Measurements from ENCODE around the gene HELZ. TPM values are rescaled to one million over a fixed set of nuclear protein-coding genes. Genes with fewer than 3 reads are reported as not detected.

The HELZ gene
- total and polyA plus RNA-seq, 2 of the 8 experiments (the other 6 are each of a cell fraction or from before 2014, with no cell fraction given), result 10.0 to 48.7 TPM

DNA sequence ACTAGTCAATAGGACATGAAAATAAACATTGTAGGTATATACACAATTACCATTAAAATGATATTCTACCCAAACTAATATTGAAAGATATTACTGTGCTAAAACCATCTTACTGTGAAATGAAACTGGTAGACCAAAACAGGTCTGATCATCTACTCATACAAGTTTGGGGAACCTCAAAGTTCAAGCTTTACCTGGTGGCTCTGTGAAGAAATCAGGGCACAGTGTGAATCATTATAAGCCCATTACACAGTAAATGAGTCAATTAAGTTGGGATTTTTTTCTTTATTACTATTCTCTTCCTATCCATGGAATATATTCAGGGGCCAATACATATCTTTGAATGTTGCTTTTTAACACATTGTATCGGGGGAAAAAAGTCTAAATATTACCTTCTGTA is 57.1 kb downstream of the HELZ start:
- no peak overlapping the region for H3K9ac ChIP-seq (replicated peaks in 1 of 4; ENCODE audit: extremely low read depth in 1 of 4, low read depth in 3 of 4, low read length in 3 of 4)

More for the DNA sequence above, 57.1 kb downstream of the HELZ start:
- Histone ChIP-seq H3K27ac (ENCODE audit: low read depth, low read length) (no peak overlapping the region), H3K18ac (ENCODE audit: extremely low read depth, low read length) (no peak overlapping the region), H2BK120ac (replicated peaks; ENCODE audit: low read depth, low read length) (no peak overlapping the region), H3K4me1 (replicated peaks in 1 of 4; ENCODE audit: control insufficient read depth in 3 of 4, insufficient read depth in 4 of 4, low read length in 3 of 4) (no peaks in the 10 kb centered on the region), H4K8ac (ENCODE audit: extremely low read depth, insufficient read depth, low read length) (no peak overlapping the region), H3K79me1 (ENCODE audit: low read depth, low read length) (no peaks in the 10 kb centered on the region), H3K27me3 (replicated peaks in 1 of 4; ENCODE audit: control insufficient read depth in 3 of 4, extremely low read depth in 1 of 4, insufficient read depth in 3 of 4, low read length in 3 of 4) (no peaks in the 10 kb centered on the region), H2BK12ac (ENCODE audit: low read depth, low read length) (no peak overlapping the region), H3K14ac (ENCODE audit: insufficient read length) (no peak overlapping the region), H3K79me2 (ENCODE audit: control insufficient read depth in 1 of 2, insufficient read depth in 2 of 2, low read length in 2 of 2) (no peaks in the 10 kb centered on the region), H4K5ac (ENCODE audit: insufficient read length, low read depth, low read length) (no peak overlapping the region), H2AK5ac (ENCODE audit: low read depth, low read length) (no peak overlapping the region), H4K91ac (replicated peaks; ENCODE audit: insufficient read length, low read length) (no peak overlapping the region), H2AFZ (ENCODE audit: low read length) (no peak overlapping the region), H2BK20ac (ENCODE audit: low read length) (no peak overlapping the region), H3K4me2 (ENCODE audit: insufficient read depth in 1 of 2, low read depth in 2 of 2, low read length in 2 of 2) (no peak overlapping the region), H3K36me3 (ENCODE audit: control insufficient read depth in 2 of 4, insufficient read depth in 4 of 4, low read length in 3 of 4) (peaks cover 0 to 7% (median 4%) of the 10 kb centered on the region in 4 experiments; a peak in 3 of 8 replicates), H3K4me3 (ENCODE audit: extremely low read depth in 1 of 4, insufficient read depth in 2 of 4, low read depth in 3 of 4, low read length in 4 of 4) (no peak overlapping the region; a peak in 1 of 8 replicates), H3K56ac (replicated peaks; ENCODE audit: insufficient read length, low read depth, low read length) (no peak overlapping the region), H3K23ac (ENCODE audit: insufficient read length) (no peak overlapping the region), H2BK5ac (ENCODE audit: low read depth, low read length) (no peak overlapping the region), H2BK15ac (ENCODE audit: low read length) (no peak overlapping the region), H3K4ac (replicated peaks; ENCODE audit: insufficient read length, low read depth, low read length) (no peak overlapping the region), H4K20me1 (replicated peaks in 1 of 2; ENCODE audit: control insufficient read depth in 1 of 2, insufficient read depth in 2 of 2, low read length in 2 of 2) (no peaks in the 10 kb centered on the region), H3K9me3 (ENCODE audit: insufficient read depth in 2 of 2, low read depth in 1 of 2, low read length in 1 of 2) (no peaks in the 10 kb centered on the region), H3K23me2 (ENCODE audit: low read depth, low read length) (no peaks in the 10 kb centered on the region)
- no peak for TF ChIP-seq SAP30 (IDR thresholded peaks at IDR 0.05; ENCODE audit: insufficient read depth, insufficient replicate concordance, low read length)
- TF ChIP-seq SP1 (IDR thresholded peaks at IDR 0.05; ENCODE audit: low read depth, low read length), result no peak
- no peak for TF ChIP-seq RFX5 (IDR thresholded peaks at IDR 0.05; ENCODE audit: borderline replicate concordance, low read depth, low read length)
- no peak for TF ChIP-seq RAD21 (IDR thresholded peaks at IDR 0.05 in 1 of 2, conservative IDR thresholded peaks at IDR 0.05 in 1 of 2; ENCODE audit: low read depth in 2 of 2, low read length in 2 of 2)
- TF ChIP-seq, protein P1, sequence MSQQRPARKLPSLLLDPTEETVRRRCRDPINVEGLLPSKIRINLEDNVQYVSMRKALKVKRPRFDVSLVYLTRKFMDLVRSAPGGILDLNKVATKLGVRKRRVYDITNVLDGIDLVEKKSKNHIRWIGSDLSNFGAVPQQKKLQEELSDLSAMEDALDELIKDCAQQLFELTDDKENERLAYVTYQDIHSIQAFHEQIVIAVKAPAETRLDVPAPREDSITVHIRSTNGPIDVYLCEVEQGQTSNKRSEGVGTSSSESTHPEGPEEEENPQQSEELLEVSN (IDR thresholded peaks at IDR 0.05), result no peak
- TF ChIP-seq CTBP2 (IDR thresholded peaks at IDR 0.05; ENCODE audit: borderline replicate concordance, insufficient read depth, insufficient read length, low read length), result no peak
- TF ChIP-seq KDM4A (IDR thresholded peaks at IDR 0.05; ENCODE audit: low read depth, low read length, severe bottlenecking), result no peak
- ChIA-PET POLR2A (ENCODE audit: partially characterized antibody) (no interaction called here), CTCF (ENCODE audit: partially characterized antibody) (interaction anchor here (0.7 to 1.9 kb wide), 2 partner anchors 13 to 37 kb away, joined by 3 to 6 read pairs; no protein-coding TSS in a partner anchor)
- WGBS, 2 experiments (ENCODE audit: extremely low coverage in 1 of 2, insufficient coverage in 1 of 2, insufficient read length in 1 of 2, insufficient replicate concordance in 2 of 2, low coverage in 1 of 2, low lambda C conversion rate in 2 of 2, missing lambda C conversion rate in 1 of 2), result 92% methylated on average over 1 of the region's 1 CpG; no CpG with 5 or more reads in 1 of the 2 experiments
- DNase-seq (ENCODE audit: low read depth in 1 of 2, low spot score in 2 of 2) (no peak), FAIRE-seq (no peak)
